ENCODE data around the gene MAPKAP1.

DNA sequence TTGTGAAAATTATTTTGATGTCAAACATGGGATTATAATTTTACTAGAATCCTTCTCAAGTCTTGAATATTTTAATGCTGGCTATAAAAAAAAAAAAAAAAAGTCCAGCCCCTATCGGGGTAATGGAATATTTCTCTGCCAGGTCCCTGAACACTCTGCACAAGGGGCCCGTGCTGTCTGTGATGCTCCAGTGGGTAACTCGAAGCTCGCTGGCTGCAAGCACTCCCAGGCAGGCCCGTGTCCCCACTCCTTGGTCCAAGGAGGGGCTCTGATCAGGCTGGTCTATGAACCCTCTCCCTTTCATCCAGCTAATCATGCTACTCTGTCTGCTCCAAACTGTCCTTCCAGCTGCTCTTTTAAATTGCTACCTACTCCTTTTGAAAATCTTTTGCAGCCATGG is 264.6 kb downstream of the MAPKAP1 start:
- TF ChIP-seq, protein P1, sequence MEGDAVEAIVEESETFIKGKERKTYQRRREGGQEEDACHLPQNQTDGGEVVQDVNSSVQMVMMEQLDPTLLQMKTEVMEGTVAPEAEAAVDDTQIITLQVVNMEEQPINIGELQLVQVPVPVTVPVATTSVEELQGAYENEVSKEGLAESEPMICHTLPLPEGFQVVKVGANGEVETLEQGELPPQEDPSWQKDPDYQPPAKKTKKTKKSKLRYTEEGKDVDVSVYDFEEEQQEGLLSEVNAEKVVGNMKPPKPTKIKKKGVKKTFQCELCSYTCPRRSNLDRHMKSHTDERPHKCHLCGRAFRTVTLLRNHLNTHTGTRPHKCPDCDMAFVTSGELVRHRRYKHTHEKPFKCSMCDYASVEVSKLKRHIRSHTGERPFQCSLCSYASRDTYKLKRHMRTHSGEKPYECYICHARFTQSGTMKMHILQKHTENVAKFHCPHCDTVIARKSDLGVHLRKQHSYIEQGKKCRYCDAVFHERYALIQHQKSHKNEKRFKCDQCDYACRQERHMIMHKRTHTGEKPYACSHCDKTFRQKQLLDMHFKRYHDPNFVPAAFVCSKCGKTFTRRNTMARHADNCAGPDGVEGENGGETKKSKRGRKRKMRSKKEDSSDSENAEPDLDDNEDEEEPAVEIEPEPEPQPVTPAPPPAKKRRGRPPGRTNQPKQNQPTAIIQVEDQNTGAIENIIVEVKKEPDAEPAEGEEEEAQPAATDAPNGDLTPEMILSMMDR (conservative IDR thresholded peaks at IDR 0.05; ENCODE audit: low read depth in 2 of 2) = no peak
- TF ChIP-seq ZNF114 (CRISPR knock-in tag; IDR thresholded peaks at IDR 0.05) (no peak), EZH2 (IDR thresholded peaks at IDR 0.05; ENCODE audit: low read depth, unreplicated experiment) (no peak), JUNB (IDR thresholded peaks at IDR 0.05; ENCODE audit: unreplicated experiment) (no peak), ZNF331 (CRISPR knock-in tag; IDR thresholded peaks at IDR 0.05; ENCODE audit: low read depth) (no peak)

Data from GM23338 (cell line).